Right forelimb (tissue), 1 donor: ENCODE measurements around the gene CD109.

ENCODE experiments used
- DNase-seq: peaks from one replicate; pipeline ENCODE4 v3.0.0-alpha.2; 2018

The CD109 gene

GRCh38 chr6:73728548-73729205, 32.7 kb downstream of the CD109 start:
- DNase-seq: no peak

GRCh38 chr6:73731285-73731684, 35.3 kb downstream of the CD109 start:
- DNase-seq: no peak

- peak; percentile 77 for DNase-seq
These were observed 37.1 kb downstream of the CD109 start for GRCh38 chr6:73732845-73733675.

- DNase-seq: no peak
These were observed 37.8 kb downstream of the CD109 start for GRCh38 chr6:73733791-73734190.

GRCh38 chr6:73734832-73735453, 38.9 kb downstream of the CD109 start:
- DNase-seq: no peak

GRCh38 chr6:73738367-73739028, 42.5 kb downstream of the CD109 start:
- no peak for DNase-seq

- DNase-seq: no peak
These were observed 43.1 kb downstream of the CD109 start for GRCh38 chr6:73739096-73739495.

GRCh38 chr6:73742433-73742832, 46.4 kb downstream of the CD109 start:
- DNase-seq: no peak

- no peak for DNase-seq
These were observed 47.1 kb downstream of the CD109 start for GRCh38 chr6:73743081-73743480.

GRCh38 chr6:73743556-73743955, 47.6 kb downstream of the CD109 start:
- no peak for DNase-seq

- DNase-seq: no peak
These were observed 50.8 kb downstream of the CD109 start for GRCh38 chr6:73746787-73747186.

- DNase-seq: no peak
These were observed 51.3 kb downstream of the CD109 start for GRCh38 chr6:73747289-73747688.

GRCh38 chr6:73752943-73753342, 56.9 kb downstream of the CD109 start:
- DNase-seq: no peak

GRCh38 chr6:73766040-73766439, 70.0 kb downstream of the CD109 start:
- no peak for DNase-seq

- DNase-seq: no peak
These were observed 72.6 kb downstream of the CD109 start for GRCh38 chr6:73768558-73768957.

GRCh38 chr6:73769976-73770375, 74.0 kb downstream of the CD109 start:
- no peak for DNase-seq

- no peak for DNase-seq
These were observed 78.3 kb downstream of the CD109 start for GRCh38 chr6:73774311-73774774.

GRCh38 chr6:73779943-73780342, 83.9 kb downstream of the CD109 start:
- no peak for DNase-seq

GRCh38 chr6:73782911-73783310, 86.9 kb downstream of the CD109 start:
- DNase-seq: no peak

- DNase-seq: no peak
These were observed 88.9 kb downstream of the CD109 start for GRCh38 chr6:73784726-73785505.

GRCh38 chr6:73790574-73790973, 94.6 kb downstream of the CD109 start:
- no peak for DNase-seq

- DNase-seq: no peak
These were observed 95.3 kb downstream of the CD109 start for GRCh38 chr6:73791336-73791735.
